GM18511 (cell line): ENCODE data around the gene ISLR2.
"Not testable (repeated sequence)": the region's sequence is repeated elsewhere in the genome, so short reads cannot be mapped to it uniquely, and the experiment has no call there.

Experiments used
- ATAC-seq: cut with Tn5 transposase; IDR thresholded peaks from one replicate; pipeline ENCODE4 v1.9.1; 2021; ENCODE audit warnings: mild to moderate bottlenecking, moderate library complexity; ENCODE audit not compliant: unreplicated experiment

Gene ISLR2

DNA sequence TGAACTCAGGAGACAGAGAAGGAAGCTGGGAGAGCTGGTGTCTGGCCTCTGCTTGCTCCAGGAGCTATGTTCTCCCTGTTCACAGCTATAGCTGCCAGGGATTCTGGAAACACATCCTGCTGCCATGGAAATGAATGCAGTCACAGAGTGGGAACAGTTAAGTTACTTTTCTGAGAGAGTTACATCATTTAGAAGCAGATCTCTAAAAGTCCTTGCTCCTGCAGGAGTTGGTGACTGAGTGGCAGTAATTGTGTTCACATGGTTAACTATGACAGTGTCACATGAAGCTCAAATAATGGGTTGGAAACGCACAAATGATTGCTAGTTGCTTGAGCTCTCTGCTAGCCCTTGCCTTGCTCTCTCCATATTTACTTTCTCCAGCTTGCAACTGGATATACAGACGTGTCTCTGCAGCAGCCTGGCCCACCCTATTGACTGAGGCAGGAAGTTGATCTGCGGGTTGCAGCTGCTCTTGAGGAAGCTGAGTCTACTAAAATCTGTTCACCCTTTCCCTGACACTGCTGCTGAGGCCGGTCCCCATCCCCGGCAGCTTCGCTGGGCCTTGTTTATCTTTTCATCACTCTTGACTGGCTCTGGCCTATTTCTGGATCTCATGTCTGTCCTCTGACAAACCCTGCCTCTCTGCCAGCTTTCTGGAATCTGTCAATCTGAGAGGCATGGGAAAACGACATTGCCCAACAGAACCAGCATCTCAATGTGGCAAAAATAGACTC lies 26.5 kb downstream of the ISLR2 start:
- ATAC-seq, result no peak

- no peak for ATAC-seq
These were observed 27.8 kb downstream of the ISLR2 start for GRCh38 chr15:74157868-74158827.

GRCh38 chr15:74158855-74159650 lies 28.7 kb downstream of the ISLR2 start:
- ATAC-seq, result peak; percentile 62

GRCh38 chr15:74159773-74160172 lies 29.4 kb downstream of the ISLR2 start:
- no peak for ATAC-seq

GRCh38 chr15:74160390-74160789 lies 30.0 kb downstream of the ISLR2 start:
- not testable (repeated sequence) for ATAC-seq

DNA sequence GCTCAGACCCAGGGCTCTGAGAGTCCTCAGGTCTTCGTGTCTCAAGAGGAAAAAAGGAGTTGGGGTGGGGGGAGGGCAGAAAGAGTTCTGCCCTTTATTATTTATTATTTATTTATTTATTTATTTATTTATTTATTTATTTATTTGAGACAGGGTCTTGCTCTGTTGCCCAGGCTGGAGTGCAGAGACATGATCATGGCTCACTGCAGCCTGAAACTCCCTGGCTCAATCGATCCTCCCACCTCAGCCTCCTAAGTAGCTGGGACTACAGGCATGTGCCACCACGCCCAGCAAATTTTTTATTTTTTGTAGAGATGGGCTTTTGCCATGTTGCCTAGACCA lies 31.8 kb downstream of the ISLR2 start:
- ATAC-seq, result not testable (repeated sequence)

- no peak for ATAC-seq
These were observed 35.1 kb downstream of the ISLR2 start for GRCh38 chr15:74165461-74165860.

DNA sequence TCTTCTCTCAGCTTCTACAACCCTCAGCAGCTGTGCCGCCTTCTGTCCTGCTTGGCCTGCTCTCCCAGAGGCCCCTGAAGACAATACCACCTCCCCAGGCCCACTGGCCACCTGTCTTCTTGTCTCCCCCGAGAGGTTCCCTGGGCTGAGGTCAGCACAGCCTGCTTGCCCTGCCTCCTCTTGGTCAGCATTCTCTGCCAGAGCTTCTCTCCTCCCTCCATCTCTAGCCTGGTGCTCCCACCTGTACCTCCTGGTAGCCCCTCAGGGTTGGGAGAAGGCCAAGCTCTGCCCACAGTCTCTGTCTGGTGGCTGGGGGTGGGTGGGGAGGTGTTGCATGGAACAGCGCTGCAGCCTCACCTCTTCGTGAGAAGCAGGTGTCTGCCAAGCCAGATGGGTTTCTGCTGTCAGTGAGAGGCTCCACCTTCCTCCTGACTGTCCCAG lies 37.5 kb downstream of the ISLR2 start:
- no peak for ATAC-seq

DNA sequence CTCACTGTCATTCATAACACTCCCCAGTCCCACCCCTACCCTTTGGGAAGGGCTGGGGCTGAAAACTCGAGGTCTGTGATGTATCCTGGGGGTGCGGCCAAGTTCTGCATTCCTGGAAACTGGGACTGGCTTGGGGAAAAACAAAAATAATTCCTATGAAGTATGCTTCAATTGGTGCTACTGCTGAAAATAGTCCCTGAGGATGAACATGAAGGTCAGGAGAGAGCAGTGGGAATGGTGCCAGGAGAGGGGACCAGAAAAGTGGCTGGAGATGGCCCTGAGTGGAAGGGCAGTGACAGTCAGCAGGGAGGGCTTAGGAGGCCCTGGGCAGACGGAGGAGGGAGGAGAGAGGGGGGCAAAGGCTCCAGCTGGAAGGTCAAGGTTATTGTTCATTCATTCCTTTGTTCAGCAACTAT lies 38.3 kb downstream of the ISLR2 start:
- ATAC-seq, result no peak

- ATAC-seq, result no peak
These were observed 39.9 kb downstream of the ISLR2 start for GRCh38 chr15:74170071-74170844.

DNA sequence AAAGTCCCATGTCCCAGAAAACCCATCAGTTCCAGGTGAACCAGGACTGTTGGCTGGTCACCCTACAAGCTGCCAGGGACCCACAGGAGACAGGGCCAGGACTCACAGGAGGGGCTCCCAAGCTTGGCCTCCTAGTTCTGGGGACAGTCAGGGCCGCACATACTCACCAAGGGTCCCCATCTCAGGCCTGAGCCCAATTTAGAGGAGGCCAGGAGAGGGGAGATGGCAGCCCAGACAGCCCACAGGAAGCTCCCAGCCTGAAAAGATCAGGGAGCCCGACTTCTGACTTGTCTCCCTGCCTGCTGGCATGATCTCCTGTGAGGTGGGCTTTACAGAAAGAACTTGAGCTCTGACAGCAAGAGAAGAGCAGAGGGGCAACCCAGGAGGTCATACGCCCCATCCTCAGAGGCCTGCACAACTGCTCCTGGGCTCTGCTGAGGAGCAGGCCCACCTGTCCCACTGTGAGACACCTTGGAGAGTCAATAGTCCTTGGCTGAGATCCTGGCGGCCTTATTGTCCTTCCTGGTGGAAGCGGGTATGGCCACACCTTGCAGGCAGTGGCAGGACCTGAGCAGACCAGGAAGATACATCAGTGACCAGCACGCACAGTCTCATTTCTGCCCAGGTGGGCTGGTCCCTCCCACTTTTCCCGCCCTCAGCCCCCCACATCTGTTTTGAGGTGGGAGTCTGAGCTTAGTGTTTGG lies 40.6 kb downstream of the ISLR2 start:
- no peak for ATAC-seq

DNA sequence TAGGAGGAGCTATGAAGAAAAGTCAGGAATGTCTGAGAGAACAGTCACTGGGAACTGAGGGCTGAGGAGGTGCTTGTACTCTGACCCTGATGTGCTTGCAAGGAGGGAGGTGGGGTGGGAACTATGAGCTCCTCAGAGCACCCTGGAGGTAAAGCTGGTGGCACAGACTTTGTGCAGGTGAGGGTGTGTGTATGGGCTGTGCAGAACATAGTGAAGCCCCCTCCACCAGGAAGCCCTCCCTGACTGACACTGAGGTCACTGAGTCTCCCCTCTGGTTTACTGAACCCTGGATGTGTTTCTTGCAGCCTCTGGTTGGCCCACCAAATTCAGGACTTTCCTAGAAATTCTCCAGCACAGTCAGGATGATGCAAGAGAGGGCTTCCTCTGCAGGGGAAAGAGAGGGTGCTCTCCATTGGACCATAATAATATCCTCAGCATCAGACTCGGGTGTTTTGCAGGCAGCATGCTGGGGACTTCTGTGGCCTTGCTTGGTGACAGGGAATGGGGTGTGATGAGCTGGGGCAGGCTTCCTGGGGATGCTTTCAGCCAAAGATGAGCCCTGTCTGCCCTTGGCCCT lies 41.7 kb downstream of the ISLR2 start:
- ATAC-seq, result no peak

DNA sequence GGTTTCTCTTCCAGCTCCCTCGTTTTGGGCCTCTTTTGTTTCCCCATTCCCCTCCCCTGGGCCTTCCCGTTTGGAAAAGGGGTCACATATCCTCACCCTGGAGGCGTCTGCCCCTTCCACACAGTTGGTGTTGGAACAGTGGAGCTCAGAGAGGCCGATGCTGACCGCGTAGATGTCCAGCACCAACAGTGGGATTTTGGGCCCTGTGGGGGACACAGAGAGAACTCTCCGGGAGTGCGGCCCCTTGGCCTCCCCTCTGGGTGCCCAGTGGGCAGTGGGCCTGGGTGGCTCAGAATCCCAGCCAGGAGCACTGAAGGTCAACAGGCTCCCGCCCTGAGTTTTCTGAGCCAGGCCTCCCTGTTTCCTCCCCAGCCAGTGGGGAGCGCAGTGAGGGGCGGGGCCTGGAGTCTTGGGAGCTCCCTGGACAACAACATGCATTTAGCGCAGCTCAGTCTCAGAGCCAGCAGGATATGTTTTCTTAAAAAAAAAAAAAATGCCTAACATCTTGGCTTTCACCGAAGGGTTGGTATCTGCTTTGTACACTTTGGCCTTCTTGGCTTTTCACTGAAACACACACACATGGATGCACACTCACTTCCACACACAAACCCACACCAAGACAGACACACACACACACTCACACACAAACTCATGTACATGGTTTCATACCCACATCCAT lies 42.5 kb downstream of the ISLR2 start:
- ATAC-seq, result no peak

GRCh38 chr15:74173380-74174218 lies 43.2 kb downstream of the ISLR2 start, which contains the start of gene ISLR:
Gene ISLR (plus strand): TSS chr15:74173710. CDS start chr15:74174859, 1,149 bp downstream.
- ATAC-seq, result no peak

DNA sequence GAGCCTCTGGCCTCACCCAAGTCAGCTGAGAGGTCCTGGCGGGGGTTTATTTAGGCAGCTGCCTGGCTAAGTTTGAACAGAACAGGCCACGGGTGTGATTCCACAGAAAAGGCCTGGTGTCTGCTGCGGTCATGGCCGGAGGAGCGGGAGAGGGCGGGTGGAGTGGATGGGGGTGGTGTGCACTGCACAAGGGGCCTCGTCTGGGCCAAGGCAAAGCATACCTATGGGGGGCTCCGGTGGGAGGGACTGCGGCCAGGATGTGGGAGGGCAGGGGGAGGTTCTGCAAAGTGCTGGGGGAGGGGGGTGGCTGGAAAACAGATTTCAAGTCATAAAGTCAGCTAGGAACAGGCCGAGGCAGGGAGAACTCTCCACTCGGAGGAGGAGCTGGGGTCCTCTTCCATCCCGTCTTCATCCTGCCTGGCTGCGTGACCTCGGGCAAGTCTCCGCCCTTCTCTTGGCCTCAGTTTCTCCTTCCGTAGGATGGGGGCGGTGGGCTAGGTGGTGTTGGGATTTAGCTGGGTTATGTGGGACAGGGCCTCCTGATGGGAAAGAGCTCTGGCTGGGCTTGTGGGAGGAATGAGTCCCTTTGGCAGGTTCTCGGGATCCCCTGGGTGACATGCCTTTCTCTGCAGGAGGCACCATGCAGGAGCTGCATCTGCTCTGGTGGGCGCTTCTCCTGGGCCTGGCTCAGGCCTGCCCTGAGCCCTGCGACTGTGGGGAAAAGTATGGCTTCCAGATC lies 44.0 kb downstream of the ISLR2 start:
- no peak for ATAC-seq

GRCh38 chr15:74174958-74175253 lies 44.5 kb downstream of the ISLR2 start:
- ATAC-seq, result no peak
